Gastroesophageal sphincter (tissue), 4 donors: Measurements from ENCODE around the gene AGR3. TPM values are rescaled to one million over a fixed set of nuclear protein-coding genes. Genes with fewer than 3 reads are reported as not detected.

Experiments used
- ATAC-seq: fragments of 150-250 bp; one replicate; pipeline ENCODE4 v1.9.1; 2016; ENCODE audit warnings: mild to moderate bottlenecking, moderate library complexity
- H3K27ac ChIP-seq, 4 donors: fragments of 200-600 bp; sonication (generic) in 3 of 4; 1 replicate in 3 of 4; 2 replicates in 1 of 4; pipeline ENCODE4 v1.5.1; 2016 to 2019
- H3K27me3 ChIP-seq: fragments of 200-600 bp; sonication (generic); one replicate; pipeline ENCODE4 v1.5.1; 2019
- H3K36me3 ChIP-seq, 2 donors: fragments of 200-600 bp; sonication (generic); one replicate each; pipeline ENCODE4 v1.5.1; 2019; ENCODE audit warnings: control low read depth in 1 of 2
- H3K4me1 ChIP-seq, 3 donors: fragments of 200-600 bp; sonication (generic); 1 replicate in 2 of 3; 2 replicates in 1 of 3; pipeline ENCODE4 v1.5.1; 2016 to 2019; ENCODE audit warnings: control low read depth in 2 of 3
- H3K4me3 ChIP-seq, 2 donors: fragments of 200-600 bp; sonication (generic); one replicate each; pipeline ENCODE4 v1.5.1; 2019; ENCODE audit warnings: mild to moderate bottlenecking in 1 of 2, moderate library complexity in 1 of 2
- H3K9me3 ChIP-seq, 3 donors: fragments of 200-600 bp; sonication (generic); one replicate each; pipeline ENCODE4 v1.5.1; 2017 to 2019; ENCODE audit warnings: control low read depth in 2 of 3
- CTCF ChIP-seq, 4 experiments: fragments of 200-600 bp in 2 of 4; fragments of 450-650 bp in 2 of 4; sonication (generic) in 1 of 4; IDR thresholded peaks; one replicate each; pipeline ENCODE4 v1.5.1; 2017 to 2019; ENCODE audit warnings: antibody characterized with exemption in 4 of 4, mild to moderate bottlenecking in 2 of 4, moderate library complexity in 2 of 4
- EP300 ChIP-seq: sonication (generic); formaldehyde crosslinking; IDR thresholded peaks from one replicate; pipeline ENCODE4 v1.6.1; 2017; ENCODE audit warnings: antibody characterized with exemption, mild to moderate bottlenecking
- POLR2A ChIP-seq, 2 donors: fragments of 450-650 bp; IDR thresholded peaks; one replicate each; pipeline ENCODE4 v1.6.1; 2017; ENCODE audit warnings: antibody characterized with exemption in 2 of 2, mild to moderate bottlenecking in 2 of 2, moderate library complexity in 1 of 2
- POLR2AphosphoS5 ChIP-seq: sonication (generic); formaldehyde crosslinking; IDR thresholded peaks from one replicate; pipeline ENCODE4 v1.6.1; 2017; ENCODE audit warnings: antibody characterized with exemption
- WGBS, 2 donors: methylation state at CpG; one replicate each; pipeline ENCODE4 v1.1.5; 2018; ENCODE audit warnings: low coverage in 1 of 2; 5-methylcytosine and 5-hydroxymethylcytosine counted together
- total RNA-seq, 4 donors: library from RNA; depleted of rRNA; stranded (reverse); fragments of >200 nt; gene quantifications; one replicate each; pipeline ENCODE4 v1.1.0, GENCODE V29; 2016

The AGR3 gene
- total RNA-seq, 4 donors from 2014 or later = 5.9 TPM; not detected in 3

GRCh38 chr7:16840094-16840493 is 41.7 kb downstream of the AGR3 start:
- TF ChIP-seq EP300 = no peak
- no peak for TF ChIP-seq POLR2AphosphoS5
- TF ChIP-seq CTCF (IDR thresholded peaks at IDR 0.05) = no peak
- no peak for TF ChIP-seq POLR2A (IDR thresholded peaks at IDR 0.05)
- H3K9me3 ChIP-seq = no peaks in the 10 kb centered on the region
- H3K4me1 ChIP-seq = peaks cover 0 to 10% (median 0%) of the 10 kb centered on the region in 3 donors
- no peak overlapping the region for H3K27ac ChIP-seq
- WGBS, 2 donors = 90 to 92% methylated on average over 6 of the region's 6 CpGs
- H3K27me3 ChIP-seq = no peaks in the 10 kb centered on the region
- no peak for ATAC-seq
- no peak overlapping the region for H3K4me3 ChIP-seq
- H3K36me3 ChIP-seq = no peaks in the 10 kb centered on the region

GRCh38 chr7:16839646-16840045 is 42.1 kb downstream of the AGR3 start:
- no peaks in the 10 kb centered on the region for H3K27me3 ChIP-seq
- ATAC-seq = no peak
- H3K9me3 ChIP-seq = no peaks in the 10 kb centered on the region
- H3K36me3 ChIP-seq = no peaks in the 10 kb centered on the region
- H3K4me3 ChIP-seq = no peak overlapping the region
- peaks cover 0 to 10% (median 0%) of the 10 kb centered on the region in 3 donors for H3K4me1 ChIP-seq
- WGBS, 2 donors = 48 to 59% methylated on average over 2 of the region's 2 CpGs
- TF ChIP-seq CTCF (IDR thresholded peaks at IDR 0.05) (no peak), POLR2AphosphoS5 (no peak)
- no peak overlapping the region for H3K27ac ChIP-seq

GRCh38 chr7:16838891-16839290 is 42.9 kb downstream of the AGR3 start:
- TF ChIP-seq CTCF (IDR thresholded peaks at IDR 0.05) (no peak), POLR2A (IDR thresholded peaks at IDR 0.05) (no peak), POLR2AphosphoS5 (no peak), EP300 (no peak)
- no peak for ATAC-seq
- no peak overlapping the region for H3K27ac ChIP-seq
- H3K4me3 ChIP-seq = no peak overlapping the region
- no peaks in the 10 kb centered on the region for H3K36me3 ChIP-seq
- H3K4me1 ChIP-seq = peaks cover 0 to 10% (median 0%) of the 10 kb centered on the region in 3 donors
- no peaks in the 10 kb centered on the region for H3K9me3 ChIP-seq
- WGBS, 2 donors = 89 to 100% methylated on average over 1 of the region's 1 CpG
- no peaks in the 10 kb centered on the region for H3K27me3 ChIP-seq

- Histone ChIP-seq H3K36me3 (no peaks in the 10 kb centered on the region), H3K4me1 (peaks cover 0 to 10% (median 0%) of the 10 kb centered on the region in 3 donors), H3K4me3 (no peak overlapping the region), H3K9me3 (no peaks in the 10 kb centered on the region), H3K27ac (no peak overlapping the region), H3K27me3 (no peaks in the 10 kb centered on the region)
- TF ChIP-seq CTCF (IDR thresholded peaks at IDR 0.05) (no peak), POLR2A (IDR thresholded peaks at IDR 0.05) (no peak), POLR2AphosphoS5 (no peak), EP300 (no peak)
- 56 to 66% methylated on average over 3 of the region's 3 CpGs for WGBS, 2 donors
- ATAC-seq = no peak
Measured at GRCh38 chr7:16838386-16838785, 43.4 kb downstream of the AGR3 start.

- no peak overlapping the region for H3K27ac ChIP-seq
- ATAC-seq = no peak
- 50 to 62% methylated on average over 4 of the region's 5 CpGs for WGBS, 2 donors
- H3K27me3 ChIP-seq = no peaks in the 10 kb centered on the region
- H3K4me3 ChIP-seq = no peak overlapping the region
- H3K9me3 ChIP-seq = no peaks in the 10 kb centered on the region
- TF ChIP-seq POLR2A (IDR thresholded peaks at IDR 0.05) (no peak), CTCF (IDR thresholded peaks at IDR 0.05) (no peak), EP300 (no peak), POLR2AphosphoS5 (no peak)
- peaks cover 0 to 10% (median 0%) of the 10 kb centered on the region in 3 donors for H3K4me1 ChIP-seq
- H3K36me3 ChIP-seq = no peaks in the 10 kb centered on the region
Measured at GRCh38 chr7:16836481-16836880, 45.3 kb downstream of the AGR3 start.
